ENCODE results near the gene PPM1E. TPM values are rescaled to one million over a fixed set of nuclear protein-coding genes. Genes with fewer than 3 reads are reported as not detected.

Gene PPM1E
- total and polyA plus RNA-seq, 2 experiments from 2014 or later, result not detected

DNA sequence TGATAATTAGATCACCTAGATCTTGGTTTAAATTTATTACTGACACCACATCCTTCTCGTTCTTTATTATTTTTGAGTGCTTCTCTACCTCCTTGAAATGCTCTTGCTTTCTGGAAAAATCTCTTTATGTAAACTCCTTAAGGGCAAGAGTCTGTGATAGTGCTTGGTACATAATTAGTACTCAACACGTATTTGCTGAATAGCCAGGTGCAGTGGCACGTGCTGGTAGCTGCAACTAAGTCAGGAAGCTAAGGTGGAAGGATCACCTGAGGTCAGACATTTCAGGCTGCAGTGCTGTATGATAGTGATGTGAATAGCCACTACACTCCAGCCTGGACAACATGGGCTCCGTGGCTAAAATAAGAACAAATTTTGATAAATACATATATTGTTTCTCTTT is 63.0 kb downstream of the PPM1E start:
- Histone ChIP-seq H3K27me3 (replicated peaks; ENCODE audit: insufficient read depth) (0 out of 2 replicates have a peak, but pooled peaks cover 7% of the 10 kb centered on the region), H3K4me1 (ENCODE audit: insufficient read depth) (no peaks in the 10 kb centered on the region), H4K20me1 (ENCODE audit: insufficient read depth) (no peaks in the 10 kb centered on the region), H3K27ac (no peak overlapping the region), H3K9me2 (ENCODE audit: insufficient read depth) (no peaks in the 10 kb centered on the region), H3K79me2 (ENCODE audit: insufficient read depth) (no peaks in the 10 kb centered on the region), H3K4me2 (ENCODE audit: unreplicated experiment) (no peak overlapping the region), H3K36me3 (ENCODE audit: low read depth) (no peaks in the 10 kb centered on the region), H2AFZ (no peak overlapping the region), H3K9ac (no peak overlapping the region), H3K4me3 (no peak overlapping the region), H3K9me3 (ENCODE audit: low read depth) (no peaks in the 10 kb centered on the region), H3F3A (ENCODE audit: insufficient read depth) (no peaks in the 10 kb centered on the region)
- WGBS, 2 experiments (ENCODE audit: low coverage in 1 of 2, low lambda C conversion rate in 2 of 2, missing lambda C conversion rate in 2 of 2), result 22 to 24% methylated on average over 4 of the region's 4 CpGs
- no peak for DNase-seq
- no peak for TF ChIP-seq EZH2 (IDR thresholded peaks at IDR 0.05; ENCODE audit: insufficient read depth, poor library complexity, severe bottlenecking)
- TF ChIP-seq EZH2phosphoT487 (IDR thresholded peaks at IDR 0.05; ENCODE audit: insufficient read depth, low read depth), result no peak
- in situ Hi-C loops (cut with MboI), result no loop called here

DNA sequence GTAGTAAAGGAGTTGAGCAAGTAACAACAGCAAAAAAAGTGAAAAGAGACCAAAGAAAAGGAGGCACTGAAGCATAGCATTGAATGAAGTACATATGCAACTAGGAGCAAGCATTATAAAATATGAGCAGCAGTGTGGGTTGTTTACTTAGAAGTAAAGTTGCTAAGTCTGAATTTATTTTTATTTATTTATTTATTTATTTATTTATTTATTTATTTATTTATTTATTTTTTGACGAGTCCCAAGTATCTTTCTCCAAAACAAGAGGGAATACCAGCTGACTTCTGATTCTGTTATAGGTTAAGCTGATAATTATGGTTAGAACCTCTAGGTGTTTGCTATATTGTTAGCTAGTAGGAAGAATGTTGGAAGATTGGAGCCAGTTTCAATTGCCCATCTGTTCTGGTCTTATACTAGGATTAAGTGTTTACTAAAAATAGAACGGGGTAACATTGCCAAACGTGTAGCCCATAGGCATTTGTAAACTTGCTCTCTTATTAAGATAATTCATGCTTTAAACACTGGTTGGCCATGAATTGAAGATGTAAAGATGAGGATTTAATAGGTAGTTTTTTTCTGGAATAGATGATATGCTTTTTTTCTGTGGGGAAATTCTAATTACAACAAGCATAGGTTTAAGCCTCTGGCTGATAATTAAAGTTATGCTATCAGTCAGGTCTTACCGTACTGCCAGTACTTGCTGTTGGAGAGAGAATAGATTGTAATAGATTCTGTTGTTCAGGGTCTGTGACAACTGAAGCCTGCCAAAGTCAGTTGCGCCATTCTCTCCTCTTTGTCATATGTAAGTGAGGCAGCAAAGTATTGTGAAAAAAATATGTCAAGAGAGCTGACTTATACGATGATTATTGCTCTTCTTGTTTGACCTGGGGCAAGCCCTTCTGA is 66.7 kb downstream of the PPM1E start:
- no peaks in the 10 kb centered on the region for H3K9me3 ChIP-seq (ENCODE audit: low read depth)
- peak; percentile 5 for DNase-seq
- no peak overlapping the region for H3K4me3 ChIP-seq
- 15 to 23% methylated on average over 6 of the region's 6 CpGs for WGBS, 2 experiments (ENCODE audit: low coverage in 1 of 2, low lambda C conversion rate in 2 of 2, missing lambda C conversion rate in 2 of 2)
- H3K27ac ChIP-seq, result no peak overlapping the region
- TF ChIP-seq EZH2 (IDR thresholded peaks at IDR 0.05; ENCODE audit: insufficient read depth, poor library complexity, severe bottlenecking), result no peak
- no peak for TF ChIP-seq EZH2phosphoT487 (IDR thresholded peaks at IDR 0.05; ENCODE audit: insufficient read depth, low read depth)
- no peaks in the 10 kb centered on the region for H3K79me2 ChIP-seq (ENCODE audit: insufficient read depth)
- no peak overlapping the region for H3K9ac ChIP-seq
- H3F3A ChIP-seq (ENCODE audit: insufficient read depth), result no peaks in the 10 kb centered on the region
- in situ Hi-C loops (cut with MboI), result no loop called here
- no peaks in the 10 kb centered on the region for H3K9me2 ChIP-seq (ENCODE audit: insufficient read depth)
- H3K4me2 ChIP-seq (ENCODE audit: unreplicated experiment), result no peak overlapping the region
- H3K4me1 ChIP-seq (ENCODE audit: insufficient read depth), result no peaks in the 10 kb centered on the region
- H2AFZ ChIP-seq, result no peak overlapping the region
- 0 out of 2 replicates have a peak, but pooled peaks cover 7% of the 10 kb centered on the region for H3K27me3 ChIP-seq (replicated peaks; ENCODE audit: insufficient read depth)
- H3K36me3 ChIP-seq (ENCODE audit: low read depth), result no peaks in the 10 kb centered on the region
- no peaks in the 10 kb centered on the region for H4K20me1 ChIP-seq (ENCODE audit: insufficient read depth)

DNA sequence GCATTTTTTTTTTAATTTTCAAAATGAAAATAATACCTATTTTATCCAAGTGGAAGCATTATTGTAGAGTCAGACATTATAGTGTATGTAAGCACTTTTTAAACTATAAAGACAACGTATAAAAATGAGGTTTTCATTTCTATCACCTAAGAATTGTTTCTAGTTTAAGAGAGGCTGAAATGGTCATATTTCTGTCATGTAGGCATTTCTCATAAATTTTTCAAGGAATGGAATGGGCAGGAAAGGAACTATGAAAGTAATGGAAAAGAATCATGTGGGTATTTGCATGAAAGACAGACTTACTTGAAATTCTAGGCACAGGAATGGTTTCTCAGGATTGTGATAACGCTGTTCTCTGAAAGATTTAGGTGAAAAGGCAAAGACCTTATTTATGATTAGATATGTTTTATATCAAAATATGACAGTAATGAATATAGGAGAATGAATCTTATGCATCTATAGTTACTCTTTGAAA is 67.4 kb downstream of the PPM1E start:
- Histone ChIP-seq H3K27ac (no peak overlapping the region), H3K4me1 (ENCODE audit: insufficient read depth) (no peaks in the 10 kb centered on the region), H3K9ac (no peak overlapping the region), H2AFZ (no peak overlapping the region), H4K20me1 (ENCODE audit: insufficient read depth) (no peaks in the 10 kb centered on the region), H3F3A (ENCODE audit: insufficient read depth) (no peaks in the 10 kb centered on the region), H3K36me3 (ENCODE audit: low read depth) (no peaks in the 10 kb centered on the region), H3K4me2 (ENCODE audit: unreplicated experiment) (no peak overlapping the region), H3K79me2 (ENCODE audit: insufficient read depth) (no peaks in the 10 kb centered on the region), H3K4me3 (no peak overlapping the region), H3K9me2 (ENCODE audit: insufficient read depth) (no peaks in the 10 kb centered on the region), H3K9me3 (ENCODE audit: low read depth) (no peaks in the 10 kb centered on the region), H3K27me3 (replicated peaks; ENCODE audit: insufficient read depth) (0 out of 2 replicates have a peak, but pooled peaks cover 7% of the 10 kb centered on the region)
- WGBS, 2 experiments (ENCODE audit: low coverage in 1 of 2, low lambda C conversion rate in 2 of 2, missing lambda C conversion rate in 2 of 2), result 15 to 20% methylated on average over 2 of the region's 2 CpGs
- no peak for DNase-seq
- in situ Hi-C loops (cut with MboI), result no loop called here
- no peak for TF ChIP-seq EZH2phosphoT487 (IDR thresholded peaks at IDR 0.05; ENCODE audit: insufficient read depth, low read depth)
- TF ChIP-seq EZH2 (IDR thresholded peaks at IDR 0.05; ENCODE audit: insufficient read depth, poor library complexity, severe bottlenecking), result no peak

DNA sequence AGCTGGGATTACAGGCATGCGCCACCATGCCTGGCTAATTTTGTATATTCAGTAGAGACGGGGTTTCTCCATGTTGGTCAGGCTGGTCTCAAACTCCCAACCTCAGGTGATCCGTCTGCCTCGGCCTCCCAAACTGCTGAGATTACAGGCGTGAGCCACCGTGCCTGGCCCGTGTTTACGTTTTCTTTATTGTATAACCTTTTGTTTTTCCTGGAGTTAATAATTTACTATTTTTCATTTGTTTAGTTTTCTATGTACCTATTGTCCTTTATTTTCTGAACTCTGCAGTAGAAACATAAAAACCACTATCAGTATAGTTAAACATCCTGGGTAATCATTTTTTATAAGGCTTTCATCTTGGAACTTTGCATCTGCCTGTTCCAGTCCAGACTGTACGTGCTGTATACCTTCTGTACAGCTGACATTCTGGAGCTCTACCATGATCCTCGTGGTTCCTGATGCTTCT is 73.6 kb downstream of the PPM1E start:
- no peaks in the 10 kb centered on the region for H3K79me2 ChIP-seq (ENCODE audit: insufficient read depth)
- H3K9ac ChIP-seq, result no peak overlapping the region
- H3K9me3 ChIP-seq (ENCODE audit: low read depth), result no peaks in the 10 kb centered on the region
- no peak overlapping the region for H3K27ac ChIP-seq
- no peak overlapping the region for H3K4me2 ChIP-seq (ENCODE audit: unreplicated experiment)
- no peak for DNase-seq
- no peaks in the 10 kb centered on the region; the same call in 1 of the 2 replicates for H3K27me3 ChIP-seq (replicated peaks; ENCODE audit: insufficient read depth)
- no peaks in the 10 kb centered on the region for H3F3A ChIP-seq (ENCODE audit: insufficient read depth)
- H2AFZ ChIP-seq, result no peak overlapping the region
- in situ Hi-C loops (cut with MboI), result no loop called here
- H3K36me3 ChIP-seq (ENCODE audit: low read depth), result no peaks in the 10 kb centered on the region
- H3K4me1 ChIP-seq (ENCODE audit: insufficient read depth), result no peaks in the 10 kb centered on the region
- no peak overlapping the region for H3K4me3 ChIP-seq
- 68% methylated on average over 10 of the region's 10 CpGs for WGBS, 2 experiments (ENCODE audit: low coverage in 1 of 2, low lambda C conversion rate in 2 of 2, missing lambda C conversion rate in 2 of 2)
- TF ChIP-seq EZH2 (IDR thresholded peaks at IDR 0.05; ENCODE audit: insufficient read depth, poor library complexity, severe bottlenecking) (no peak), EZH2phosphoT487 (IDR thresholded peaks at IDR 0.05; ENCODE audit: insufficient read depth, low read depth) (no peak)
- H4K20me1 ChIP-seq (ENCODE audit: insufficient read depth), result no peaks in the 10 kb centered on the region
- H3K9me2 ChIP-seq (ENCODE audit: insufficient read depth), result no peaks in the 10 kb centered on the region
